PC-9 (cell line): ENCODE results near the gene UST.

ENCODE experiments used
- EZH2 ChIP-seq: fragments of 200-600 bp; sonication (generic); IDR thresholded peaks from 2 replicates; pipeline ENCODE4 v1.8.0; 2017; ENCODE audit warnings: antibody characterized with exemption, low read depth
- TF ChIP-seq, protein P1 (sequence below): fragments of 200-600 bp; sonication (generic); conservative IDR thresholded peaks from 2 replicates; pipeline ENCODE4 v1.6.1; 2017; ENCODE audit warnings: mixed run types, antibody characterized with exemption, mild to moderate bottlenecking, moderate library complexity

DNA sequence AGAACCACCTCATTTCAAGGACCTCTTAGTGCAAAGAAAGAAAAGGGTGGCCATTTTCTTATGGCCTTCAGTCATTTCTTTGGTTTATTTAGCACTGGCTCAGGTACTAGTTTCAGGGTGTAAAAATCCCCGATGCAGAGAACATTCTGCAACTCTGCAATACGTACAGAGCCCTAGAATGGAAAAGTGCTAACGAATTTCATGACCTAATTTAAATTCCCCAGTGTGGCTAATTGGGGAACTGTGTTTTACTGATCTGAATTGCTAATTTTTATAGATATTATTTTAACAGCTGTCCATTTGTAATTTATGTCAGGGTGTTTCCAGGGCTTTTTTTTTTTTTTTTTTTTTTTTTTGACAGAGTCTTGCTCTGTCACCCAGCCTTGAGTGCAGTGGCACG lies 160.7 kb downstream of the UST start:
- TF ChIP-seq, protein P1, sequence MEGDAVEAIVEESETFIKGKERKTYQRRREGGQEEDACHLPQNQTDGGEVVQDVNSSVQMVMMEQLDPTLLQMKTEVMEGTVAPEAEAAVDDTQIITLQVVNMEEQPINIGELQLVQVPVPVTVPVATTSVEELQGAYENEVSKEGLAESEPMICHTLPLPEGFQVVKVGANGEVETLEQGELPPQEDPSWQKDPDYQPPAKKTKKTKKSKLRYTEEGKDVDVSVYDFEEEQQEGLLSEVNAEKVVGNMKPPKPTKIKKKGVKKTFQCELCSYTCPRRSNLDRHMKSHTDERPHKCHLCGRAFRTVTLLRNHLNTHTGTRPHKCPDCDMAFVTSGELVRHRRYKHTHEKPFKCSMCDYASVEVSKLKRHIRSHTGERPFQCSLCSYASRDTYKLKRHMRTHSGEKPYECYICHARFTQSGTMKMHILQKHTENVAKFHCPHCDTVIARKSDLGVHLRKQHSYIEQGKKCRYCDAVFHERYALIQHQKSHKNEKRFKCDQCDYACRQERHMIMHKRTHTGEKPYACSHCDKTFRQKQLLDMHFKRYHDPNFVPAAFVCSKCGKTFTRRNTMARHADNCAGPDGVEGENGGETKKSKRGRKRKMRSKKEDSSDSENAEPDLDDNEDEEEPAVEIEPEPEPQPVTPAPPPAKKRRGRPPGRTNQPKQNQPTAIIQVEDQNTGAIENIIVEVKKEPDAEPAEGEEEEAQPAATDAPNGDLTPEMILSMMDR: no peak
- no peak for TF ChIP-seq EZH2
